SKM-1 (cell line): ENCODE measurements around the gene FAM236D.
"Not testable (repeated sequence)": the region's sequence is repeated elsewhere in the genome, so short reads cannot be mapped to it uniquely, and the experiment has no call there.

ENCODE experiments used
- DNase-seq: peaks from one replicate; lab custom pipeline; 2025; ENCODE audit not compliant: unreplicated experiment; lab: John Stamatoyannopoulos, UW

FAM236D gene

DNA sequence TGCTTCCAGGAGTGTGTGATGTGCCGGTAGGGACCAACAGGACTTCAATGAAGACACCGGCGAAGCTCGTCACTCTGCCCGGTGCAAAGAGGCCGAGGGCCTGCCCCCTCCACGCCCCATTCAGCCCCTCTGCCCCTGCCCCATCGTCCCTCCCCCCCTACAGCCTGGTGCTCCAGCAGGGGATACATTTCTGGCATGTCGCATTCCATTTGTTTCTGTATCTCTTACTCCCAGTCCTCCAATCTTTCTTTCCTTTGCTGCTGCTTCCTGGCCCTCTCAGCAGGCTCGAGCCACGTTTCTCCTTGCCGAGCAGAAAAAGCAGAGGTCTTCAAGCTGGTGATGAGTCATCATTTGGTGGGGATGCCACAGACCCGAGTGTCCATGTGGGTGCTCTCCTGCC is at the start of gene FAM236D:
Gene FAM236D, minus strand, starts transcription at position 101 of the 400 bp plus-strand sequence. Its CDS starts 100 bp downstream, at position 1.
- DNase-seq: not testable (repeated sequence)

GRCh38 chrX:72837532-72837931 is 29.5 kb upstream of the FAM236D start:
- DNase-seq: not testable (repeated sequence)

- DNase-seq: not testable (repeated sequence)
Measured at GRCh38 chrX:72830701-72831100, 22.7 kb upstream of the FAM236D start.

GRCh38 chrX:72790390-72790789 is 17.6 kb downstream of the FAM236D start:
- not testable (repeated sequence) for DNase-seq

DNA sequence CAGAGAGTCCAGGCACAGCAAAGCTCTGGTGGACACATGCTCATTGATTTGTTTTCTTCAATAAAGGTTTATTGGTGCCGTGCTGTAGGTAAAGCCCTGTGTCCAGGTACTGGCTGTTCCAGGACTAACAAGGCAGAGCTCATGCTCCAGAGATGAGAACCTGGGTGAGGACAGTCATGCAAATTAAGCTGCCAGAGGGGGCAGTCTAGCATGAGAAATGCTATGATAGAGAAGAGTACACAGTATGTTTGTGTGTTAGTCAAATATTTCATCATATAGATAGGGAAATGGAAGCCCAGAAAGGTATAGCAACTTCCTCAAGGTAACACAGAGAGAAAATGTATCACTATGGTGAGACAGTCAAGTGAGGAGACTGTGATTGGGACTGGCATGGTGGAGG is 19.9 kb downstream of the FAM236D start:
- DNase-seq: not testable (repeated sequence)

DNA sequence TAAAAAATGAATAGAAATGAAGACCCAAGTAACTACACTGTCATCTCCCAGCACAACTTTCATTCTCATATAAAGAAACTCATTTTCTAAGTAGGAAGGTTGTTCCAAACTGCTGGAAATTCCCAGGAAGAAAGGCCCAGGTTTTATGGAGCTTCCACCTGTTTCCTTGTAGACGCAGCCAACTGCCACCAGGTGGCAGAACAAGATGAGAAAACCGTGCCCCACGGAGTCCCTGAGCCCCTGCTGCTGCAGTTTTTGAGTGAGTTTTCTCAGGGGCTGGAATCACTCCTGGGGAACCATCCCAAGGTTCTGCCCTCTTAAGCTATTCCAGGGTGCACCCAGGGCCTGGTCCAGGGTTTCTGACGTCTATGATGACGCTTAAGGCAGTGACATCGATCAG is 24.0 kb downstream of the FAM236D start:
- not testable (repeated sequence) for DNase-seq

GRCh38 chrX:72783365-72783936 is 24.6 kb downstream of the FAM236D start:
- DNase-seq: not testable (repeated sequence)

GRCh38 chrX:72782560-72782959 is 25.4 kb downstream of the FAM236D start, which contains the start of gene FAM236B:
Gene FAM236B (minus strand): TSS chrX:72782660. CDS start chrX:72782560, 100 bp downstream.
- DNase-seq: not testable (repeated sequence)

DNA sequence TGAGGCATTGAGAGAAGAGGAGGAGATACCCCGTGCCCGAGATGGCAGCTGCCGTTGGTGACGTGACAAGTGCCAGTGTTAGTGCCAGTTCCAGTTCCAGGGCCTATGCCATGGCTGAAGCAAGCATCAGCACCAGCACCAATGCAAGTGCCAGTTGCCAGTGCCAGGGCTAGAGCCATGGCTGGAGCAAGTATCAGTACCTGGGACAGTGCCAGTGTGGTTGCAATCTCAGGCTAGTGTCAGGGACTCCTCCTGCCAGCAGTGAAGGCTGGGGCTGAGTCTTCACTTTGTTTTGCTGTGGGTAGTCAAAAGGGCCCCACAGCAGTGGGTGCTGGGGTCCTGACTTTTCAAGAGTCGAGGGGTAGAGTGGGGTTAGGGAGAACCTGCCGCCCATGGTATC is 29.9 kb downstream of the FAM236D start:
- DNase-seq: not testable (repeated sequence)

DNA sequence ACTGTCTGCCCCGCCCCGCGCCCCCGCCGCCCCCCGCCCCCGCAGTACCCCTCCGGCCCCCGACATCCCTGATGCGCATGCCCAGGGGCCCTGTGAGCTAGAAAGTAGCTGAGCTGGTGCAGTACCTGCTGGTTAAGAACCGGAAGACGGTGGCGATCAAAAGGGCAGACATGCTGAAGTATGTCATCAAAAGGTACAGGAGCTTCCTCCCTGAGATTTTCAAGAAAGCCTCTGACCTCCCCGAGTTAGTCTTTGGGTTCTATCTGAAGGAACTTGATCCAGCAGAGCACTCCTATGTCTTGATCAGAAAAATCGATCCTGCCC is 30.6 kb downstream of the FAM236D start:
- DNase-seq: not testable (repeated sequence)

DNA sequence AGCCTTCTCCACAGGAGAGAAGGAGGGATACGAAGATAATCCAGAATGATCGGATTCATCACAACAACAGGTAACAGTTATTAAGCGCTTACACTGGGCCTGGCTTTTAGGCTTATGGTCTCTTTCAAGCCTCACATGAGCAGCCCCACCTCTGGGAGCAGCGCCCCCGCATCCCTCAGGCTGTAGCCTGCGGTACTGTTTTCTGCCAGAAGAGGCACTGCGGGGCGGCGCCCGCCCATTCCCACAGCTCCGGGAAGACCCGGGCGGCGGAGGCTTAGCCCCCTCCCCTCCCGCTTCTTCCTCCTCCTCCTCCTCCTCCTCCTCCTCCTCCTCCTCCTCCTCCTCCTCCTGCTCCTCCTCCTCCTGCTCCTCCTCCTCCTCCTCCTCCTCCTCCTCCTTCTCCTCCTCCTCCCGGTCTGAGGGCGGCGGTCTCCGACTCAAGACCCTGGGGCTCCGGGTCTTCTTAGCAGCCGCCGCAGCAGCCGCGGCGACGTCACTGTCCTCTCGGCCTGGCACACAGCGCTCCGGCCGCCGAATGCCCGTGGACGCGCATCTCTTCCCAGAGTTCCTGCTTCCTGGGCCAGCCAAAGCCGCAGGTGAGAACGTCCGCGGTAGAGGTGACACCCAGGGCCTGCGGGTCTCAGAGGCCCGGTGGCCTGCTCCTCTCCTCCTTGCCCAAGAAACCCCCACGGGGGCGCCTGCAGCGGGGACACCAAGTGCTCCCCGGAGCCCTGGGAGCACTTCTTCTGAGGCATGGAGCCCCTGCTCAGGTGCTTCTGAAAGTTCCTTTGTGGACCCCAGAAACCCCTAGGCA is 31.1 kb downstream of the FAM236D start, which contains the start of gene DMRTC1B:
Gene DMRTC1B, plus strand, starts transcription at position 238 of the 814 bp plus-strand sequence. CDS start 68,246 bp downstream, outside the sequence.
- not testable (repeated sequence) for DNase-seq

DNA sequence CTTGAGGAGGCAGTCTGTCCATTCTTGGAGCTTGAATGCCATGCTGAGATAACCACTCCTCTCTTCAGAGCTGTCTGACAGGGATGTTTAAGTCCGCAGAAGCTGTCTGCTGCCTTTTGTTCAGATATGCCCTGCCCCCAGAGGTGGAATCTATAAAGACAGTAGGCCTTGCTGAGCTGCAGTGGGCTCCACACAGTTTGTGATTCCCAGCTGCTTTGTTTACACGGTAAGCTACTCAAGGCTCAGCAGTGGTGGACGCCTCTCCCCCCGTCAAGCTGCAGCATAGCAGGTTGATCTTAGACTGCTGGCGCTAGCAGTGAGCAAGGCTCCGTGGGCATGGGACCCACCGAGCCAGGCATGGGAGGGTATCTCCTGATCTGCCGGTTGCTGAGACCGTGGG is 47.6 kb downstream of the FAM236D start:
- not testable (repeated sequence) for DNase-seq
